Neuronal stem cell (in vitro differentiated cells): ENCODE results near the gene NRG2.

Experiments
- DNase-seq: peaks from one replicate; pipeline ENCODE4 v3.0.0-alpha.2; 2013; ENCODE audit warnings: low spot score
- H2AFZ ChIP-seq: one replicate; pipeline ENCODE4 v1.6.1; 2013; ENCODE audit warnings: mild to moderate bottlenecking, low read length, inconsistent platforms
- H2AK5ac ChIP-seq: 2 replicates; pipeline ENCODE4 v1.6.1; 2013; ENCODE audit warnings: low read depth, mild to moderate bottlenecking, inconsistent platforms, low read length, moderate library complexity, mixed read lengths
- H2BK120ac ChIP-seq: 2 replicates; pipeline ENCODE4 v1.6.1; 2013; ENCODE audit warnings: low read depth, mild to moderate bottlenecking, inconsistent platforms, low read length, moderate library complexity, mixed read lengths
- H2BK12ac ChIP-seq: one replicate; pipeline ENCODE4 v1.6.1; 2013; ENCODE audit warnings: low read length, inconsistent platforms
- H2BK15ac ChIP-seq: 2 replicates; pipeline ENCODE4 v1.6.1; 2013; ENCODE audit warnings: mild to moderate bottlenecking, low read length, inconsistent platforms, mixed read lengths
- H2BK5ac ChIP-seq: one replicate; pipeline ENCODE4 v1.6.1; 2013; ENCODE audit warnings: inconsistent platforms, mild to moderate bottlenecking, low read length, moderate library complexity
- H3K14ac ChIP-seq: one replicate; pipeline ENCODE4 v1.6.1; 2013; ENCODE audit warnings: low read length, inconsistent platforms
- H3K18ac ChIP-seq: 2 replicates; pipeline ENCODE4 v1.6.1; 2013; ENCODE audit warnings: low read length, inconsistent platforms
- H3K23ac ChIP-seq: 2 replicates; pipeline ENCODE4 v1.6.1; 2013; ENCODE audit warnings: low read depth, mild to moderate bottlenecking, mixed read lengths, low read length, inconsistent platforms; ENCODE audit not compliant: poor library complexity
- H3K27ac ChIP-seq: replicated peaks from 3 replicates; pipeline ENCODE4 v1.5.1; 2013; ENCODE audit warnings: low read length, inconsistent platforms
- H3K27me3 ChIP-seq, 3 experiments: 2 replicates each; pipeline ENCODE4 v1.6.1; 2013; ENCODE audit warnings: low read length in 3 of 3, mild to moderate bottlenecking in 2 of 3, inconsistent platforms in 1 of 3, low read depth in 1 of 3, mixed read lengths in 1 of 3, moderate library complexity in 1 of 3; ENCODE audit not compliant: control insufficient read depth in 3 of 3, insufficient read depth in 3 of 3
- H3K36me3 ChIP-seq, 2 donors: replicated peaks in 1 of 2; 2 replicates each; pipeline ENCODE4 v1.6.1; 2013; ENCODE audit warnings: low read length in 2 of 2; ENCODE audit not compliant: control insufficient read depth in 2 of 2, insufficient read depth in 2 of 2
- H3K4ac ChIP-seq: 2 replicates; pipeline ENCODE4 v1.6.1; 2013; ENCODE audit warnings: inconsistent platforms, mild to moderate bottlenecking, low read length, moderate library complexity
- H3K4me1 ChIP-seq, 2 donors: 1 replicate in 1 of 2; 2 replicates in 1 of 2; pipeline ENCODE4 v1.6.1; 2013; ENCODE audit warnings: low read length in 2 of 2, low read depth in 1 of 2; ENCODE audit not compliant: control insufficient read depth in 2 of 2, insufficient read depth in 1 of 2
- H3K4me2 ChIP-seq: one replicate; pipeline ENCODE4 v1.6.1; 2013; ENCODE audit warnings: mild to moderate bottlenecking, low read length, inconsistent platforms; ENCODE audit not compliant: insufficient read depth, poor library complexity, severe bottlenecking
- H3K4me3 ChIP-seq, 2 donors: 2 replicates each; pipeline ENCODE4 v1.5.1; 2013; ENCODE audit warnings: low read length in 2 of 2, mild to moderate bottlenecking in 2 of 2, inconsistent platforms in 1 of 2, moderate library complexity in 1 of 2
- H3K79me1 ChIP-seq: one replicate; pipeline ENCODE4 v1.6.1; 2013; ENCODE audit warnings: low read depth, mild to moderate bottlenecking, inconsistent platforms, low read length, moderate library complexity
- H3K9ac ChIP-seq: one replicate; pipeline ENCODE4 v1.6.1; 2013; ENCODE audit warnings: mild to moderate bottlenecking, low read depth, low read length, inconsistent platforms; ENCODE audit not compliant: poor library complexity
- H3K9me3 ChIP-seq, 2 donors: replicated peaks in 1 of 2; 2 replicates each; pipeline versions ENCODE3 to v1.6.1; 2013; ENCODE audit warnings: low read length in 2 of 2, mild to moderate bottlenecking in 2 of 2, inconsistent platforms in 1 of 2, low read depth in 1 of 2, mixed read lengths in 1 of 2, moderate library complexity in 1 of 2; ENCODE audit not compliant: control insufficient read depth in 2 of 2, insufficient read depth in 1 of 2
- H4K8ac ChIP-seq: one replicate; pipeline ENCODE4 v1.6.1; 2013; ENCODE audit warnings: low read depth, mild to moderate bottlenecking, inconsistent platforms, low read length, moderate library complexity
- H4K91ac ChIP-seq: one replicate; pipeline ENCODE4 v1.6.1; 2013; ENCODE audit warnings: low read length, low read depth, mild to moderate bottlenecking, inconsistent platforms; ENCODE audit not compliant: poor library complexity
- WGBS, 2 donors: extraction: QIAGEN DNeasy Blood & Tissue Kit; methylation state at CpG; one replicate each; pipeline ENCODE4 v1.1.7; 2013; ENCODE audit warnings: missing lambda C conversion rate in 2 of 2, mixed read lengths in 1 of 2; ENCODE audit not compliant: insufficient read length in 2 of 2, insufficient replicate concordance in 1 of 2; ENCODE audit errors: extremely low coverage in 2 of 2; 5-methylcytosine and 5-hydroxymethylcytosine counted together

NRG2 gene

GRCh38 chr5:139995929-139996328 is 47.2 kb downstream of the NRG2 start:
- Histone ChIP-seq H3K36me3 (no peaks in the 10 kb centered on the region), H3K27me3 (peaks cover 0 to 24% (median 0%) of the 10 kb centered on the region in 3 experiments), H2BK5ac (no peak overlapping the region), H4K8ac (no peak overlapping the region), H3K4ac (no peak overlapping the region), H3K27ac (no peak overlapping the region), H3K4me2 (no peak overlapping the region), H2BK15ac (no peak overlapping the region), H3K9ac (no peak overlapping the region), H3K4me3 (no peak overlapping the region), H3K23ac (no peak overlapping the region), H3K14ac (no peak overlapping the region), H2AK5ac (no peak overlapping the region), H2AFZ (no peak overlapping the region), H3K18ac (no peak overlapping the region), H3K9me3 (no peaks in the 10 kb centered on the region), H3K4me1 (no peaks in the 10 kb centered on the region), H4K91ac (no peak overlapping the region), H2BK12ac (no peak overlapping the region), H3K79me1 (no peaks in the 10 kb centered on the region), H2BK120ac (no peak overlapping the region)
- no peak for DNase-seq
- no CpG with 5 or more reads among the region's 1 CpG for WGBS, 2 donors

- Histone ChIP-seq H2BK15ac (no peak overlapping the region), H3K9me3 (no peaks in the 10 kb centered on the region), H3K4ac (no peak overlapping the region), H3K36me3 (no peaks in the 10 kb centered on the region), H2BK5ac (no peak overlapping the region), H2AFZ (no peak overlapping the region), H3K4me1 (no peaks in the 10 kb centered on the region), H3K23ac (no peak overlapping the region), H3K79me1 (no peaks in the 10 kb centered on the region), H2BK12ac (no peak overlapping the region), H4K8ac (no peak overlapping the region), H3K9ac (no peak overlapping the region), H2AK5ac (no peak overlapping the region), H3K27me3 (peaks cover 0 to 8% (median 0%) of the 10 kb centered on the region in 3 experiments), H4K91ac (no peak overlapping the region), H3K27ac (no peak overlapping the region), H3K4me2 (no peak overlapping the region), H3K4me3 (no peak overlapping the region), H2BK120ac (no peak overlapping the region), H3K14ac (no peak overlapping the region), H3K18ac (no peak overlapping the region)
- no CpG with 5 or more reads among the region's 1 CpG for WGBS, 2 donors
- no peak for DNase-seq
Observed at GRCh38 chr5:139994234-139994633, 48.9 kb downstream of the NRG2 start.

GRCh38 chr5:139985733-139986132 is 57.4 kb downstream of the NRG2 start:
- H4K91ac ChIP-seq: no peak overlapping the region
- H3K27me3 ChIP-seq: peaks cover 0 to 6% (median 0%) of the 10 kb centered on the region in 3 experiments
- WGBS, 2 donors: no CpG with 5 or more reads among the region's 3 CpGs
- no peak overlapping the region for H4K8ac ChIP-seq
- H2AFZ ChIP-seq: no peak overlapping the region
- no peaks in the 10 kb centered on the region for H3K9me3 ChIP-seq
- H3K4me2 ChIP-seq: no peak overlapping the region
- peak; percentile 31 for DNase-seq
- H3K23ac ChIP-seq: no peak overlapping the region
- H2BK5ac ChIP-seq: no peak overlapping the region
- H2BK120ac ChIP-seq: no peak overlapping the region
- no peak overlapping the region for H3K9ac ChIP-seq
- H2BK15ac ChIP-seq: no peak overlapping the region
- no peak overlapping the region for H2AK5ac ChIP-seq
- H3K4ac ChIP-seq: no peak overlapping the region
- H3K36me3 ChIP-seq: no peaks in the 10 kb centered on the region
- H3K18ac ChIP-seq: no peak overlapping the region
- no peak overlapping the region for H3K14ac ChIP-seq
- H2BK12ac ChIP-seq: no peak overlapping the region
- H3K4me3 ChIP-seq: no peak overlapping the region
- H3K79me1 ChIP-seq: no peaks in the 10 kb centered on the region
- peaks cover 7 to 27% of the 10 kb centered on the region in 2 donors for H3K4me1 ChIP-seq
- H3K27ac ChIP-seq: no peak overlapping the region

GRCh38 chr5:139985290-139985689 is 57.8 kb downstream of the NRG2 start:
- H3K14ac ChIP-seq: no peak overlapping the region
- H3K4ac ChIP-seq: no peak overlapping the region
- H4K91ac ChIP-seq: no peak overlapping the region
- peaks cover 7 to 27% of the 10 kb centered on the region in 2 donors for H3K4me1 ChIP-seq
- H3K4me2 ChIP-seq: no peak overlapping the region
- peaks cover 0 to 7% (median 0%) of the 10 kb centered on the region in 3 experiments for H3K27me3 ChIP-seq
- no CpG with 5 or more reads among the region's 5 CpGs for WGBS, 2 donors
- H3K18ac ChIP-seq: no peak overlapping the region
- H3K36me3 ChIP-seq: no peaks in the 10 kb centered on the region
- no peak overlapping the region for H4K8ac ChIP-seq
- H2AK5ac ChIP-seq: no peak overlapping the region
- H2BK12ac ChIP-seq: no peak overlapping the region
- H3K4me3 ChIP-seq: no peak overlapping the region
- H3K23ac ChIP-seq: no peak overlapping the region
- no peak overlapping the region for H2BK120ac ChIP-seq
- no peak overlapping the region for H3K9ac ChIP-seq
- H3K79me1 ChIP-seq: no peaks in the 10 kb centered on the region
- H3K9me3 ChIP-seq: no peaks in the 10 kb centered on the region
- H2BK5ac ChIP-seq: no peak overlapping the region
- H3K27ac ChIP-seq: no peak overlapping the region
- DNase-seq: no peak
- no peak overlapping the region for H2BK15ac ChIP-seq
- no peak overlapping the region for H2AFZ ChIP-seq
